Stimulated activated naive CD8-positive, alpha-beta T cell treated with anti-CD3 and anti-CD28 coated beads, Interleukin-15, amount 100 ng/mL, for 72 hours (primary cell): ENCODE data around the gene CDIPT.

ENCODE experiments used
- ATAC-seq: fragments of 150-1000 bp; cut with Tn5 transposase; 2 replicates; pipeline ENCODE4 v1.10.0; 2021; ENCODE audit warnings: mild to moderate bottlenecking, moderate library complexity
- DNase-seq, 2 donors: peaks; one replicate each; pipeline ENCODE4 v3.0.0; 2021 to 2022
- H3K27ac Mint-ChIP-seq, 2 donors: one replicate each; pipeline ENCODE4 v1.8.0; 2022; ENCODE audit warnings: mild to moderate bottlenecking in 2 of 2, mixed read lengths in 2 of 2, moderate library complexity in 2 of 2
- H3K27me3 Mint-ChIP-seq: one replicate; pipeline ENCODE4 v1.8.0; 2022; ENCODE audit warnings: mixed read lengths
- H3K4me1 Mint-ChIP-seq: one replicate; pipeline ENCODE4 v1.8.0; 2022; ENCODE audit warnings: mild to moderate bottlenecking, mixed read lengths
- H3K4me3 Mint-ChIP-seq, 2 donors: one replicate each; pipeline ENCODE4 v1.8.0; 2022; ENCODE audit warnings: mild to moderate bottlenecking in 2 of 2, mixed read lengths in 2 of 2, moderate library complexity in 1 of 2
- H3K9me3 Mint-ChIP-seq, 2 donors: one replicate each; pipeline ENCODE4 v1.8.0; 2022; ENCODE audit warnings: mixed read lengths in 2 of 2

Gene CDIPT

DNA sequence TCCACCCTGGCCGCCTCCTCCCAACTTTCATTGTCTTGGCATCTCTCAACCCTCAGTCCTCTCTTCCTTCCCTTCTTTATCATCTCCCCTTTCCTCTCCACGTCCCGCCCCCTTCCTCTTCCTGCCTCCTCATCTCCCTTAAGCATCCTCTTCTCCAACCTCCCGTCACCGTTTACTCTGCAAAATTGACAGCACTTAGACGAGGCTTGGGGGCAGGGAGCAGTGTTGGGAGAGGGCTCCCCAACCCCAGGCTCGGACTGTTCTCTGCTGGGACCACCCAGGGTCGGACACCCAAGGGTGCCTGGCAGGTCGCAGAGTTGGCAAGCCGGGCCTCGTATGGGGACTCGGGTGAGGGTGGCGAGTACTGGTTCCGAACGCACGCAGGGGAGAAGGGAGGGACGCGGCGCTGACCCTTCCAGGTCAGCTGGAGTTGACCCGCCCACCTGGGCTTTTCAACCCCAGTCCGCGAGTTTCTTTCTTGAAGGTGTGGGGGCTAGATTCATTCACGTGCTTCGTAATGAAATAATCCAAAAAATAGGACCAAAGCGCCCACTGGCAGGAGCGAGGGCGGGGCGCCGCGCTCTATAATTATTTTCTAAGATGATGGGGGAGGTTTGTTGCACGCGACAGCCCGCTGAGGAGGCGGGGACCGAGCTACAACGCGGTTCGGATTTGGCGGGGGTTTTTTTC is 47.8 kb downstream of the CDIPT start:
- peak overlapping the region; percentile 94 to 98 for H3K27ac Mint-ChIP-seq
- ATAC-seq (no peak), DNase-seq (no peak)
- H3K4me3 Mint-ChIP-seq, result peak overlapping the region; percentile 92
- peaks cover 13% of the 10 kb centered on the region for H3K27me3 Mint-ChIP-seq
- H3K9me3 Mint-ChIP-seq, result no peaks in the 10 kb centered on the region
- peaks cover 88% of the 10 kb centered on the region for H3K4me1 Mint-ChIP-seq

- DNase-seq (no peak), ATAC-seq (no peak)
- H3K4me1 Mint-ChIP-seq, result peaks cover 88% of the 10 kb centered on the region
- peaks cover 13% of the 10 kb centered on the region for H3K27me3 Mint-ChIP-seq
- no peaks in the 10 kb centered on the region for H3K9me3 Mint-ChIP-seq
- H3K4me3 Mint-ChIP-seq, result peak overlapping the region; percentile 92
- peak overlapping the region in 1 of 2 donors; percentile 65 for H3K27ac Mint-ChIP-seq
Observed at GRCh38 chr16:29814592-29814991, 48.4 kb downstream of the CDIPT start.

DNA sequence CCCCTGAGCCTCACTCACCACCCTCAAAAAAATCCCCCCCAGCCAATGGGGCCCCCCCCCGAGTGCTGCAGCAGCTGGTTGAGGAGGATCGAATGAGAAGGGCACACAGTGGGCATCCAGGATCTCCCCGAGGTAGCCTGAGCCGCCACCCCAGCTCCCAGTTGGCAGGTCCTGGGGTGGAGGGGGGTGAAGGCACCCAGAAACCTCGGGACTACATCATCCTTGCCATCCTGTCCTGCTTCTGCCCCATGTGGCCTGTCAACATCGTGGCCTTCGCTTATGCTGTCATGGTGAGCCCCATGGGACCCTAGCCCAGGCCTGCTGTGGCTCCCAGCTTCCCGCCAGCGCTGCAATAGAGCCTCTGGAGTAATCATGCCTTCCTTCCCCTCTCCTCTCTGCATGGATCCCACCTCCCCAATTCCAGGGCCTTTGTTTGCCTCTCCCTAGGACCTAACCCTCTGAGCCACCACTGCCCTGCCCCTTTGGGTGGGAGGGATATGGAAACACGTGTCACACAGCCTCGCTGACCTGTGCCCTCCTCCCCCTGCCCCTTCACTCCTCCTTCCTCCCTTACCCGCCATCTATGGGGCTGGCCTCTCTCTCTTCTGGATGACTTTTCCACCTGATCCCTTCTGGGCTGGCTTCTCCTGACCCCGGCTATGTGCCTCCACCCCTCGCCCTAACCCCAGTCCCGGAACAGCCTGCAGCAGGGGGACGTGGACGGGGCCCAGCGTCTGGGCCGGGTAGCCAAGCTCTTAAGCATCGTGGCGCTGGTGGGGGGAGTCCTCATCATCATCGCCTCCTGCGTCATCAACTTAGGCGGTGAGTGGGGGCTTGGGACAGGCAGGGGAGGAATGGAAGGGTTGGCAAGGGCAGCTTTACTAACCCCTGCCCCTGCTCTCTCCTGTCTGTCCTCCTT is 49.1 kb downstream of the CDIPT start:
- Mint-ChIP-seq H3K27ac (no peak overlapping the region), H3K4me3 (peak overlapping the region in 1 of 2 donors; percentile 11), H3K9me3 (no peaks in the 10 kb centered on the region), H3K27me3 (peaks cover 13% of the 10 kb centered on the region), H3K4me1 (peaks cover 86% of the 10 kb centered on the region)
- DNase-seq (no peak), ATAC-seq (no peak)

- DNase-seq (no peak), ATAC-seq (no peak)
- no peaks in the 10 kb centered on the region for H3K9me3 Mint-ChIP-seq
- H3K4me1 Mint-ChIP-seq, result peaks cover 86% of the 10 kb centered on the region
- H3K27ac Mint-ChIP-seq, result no peak overlapping the region
- peaks cover 13% of the 10 kb centered on the region for H3K27me3 Mint-ChIP-seq
- peak overlapping the region; percentile 88 to 89 for H3K4me3 Mint-ChIP-seq
Observed at GRCh38 chr16:29812754-29813643, 50.0 kb downstream of the CDIPT start.

GRCh38 chr16:29811896-29812665 is 50.9 kb downstream of the CDIPT start, which contains the start of gene PRRT2:
PRRT2 (plus strand) TSS chr16:29812193; CDS start chr16:29813055, 862 bp downstream.
- Mint-ChIP-seq H3K27ac (peak within 1 kb of the TSS; percentile 13 to 91), H3K4me3 (peak within 1 kb of the TSS; percentile 88 to 89), H3K4me1 (peaks cover 79% of the 10 kb centered on the region), H3K27me3 (peaks cover 13% of the 10 kb centered on the region), H3K9me3 (no peaks in the 10 kb centered on the region)
- DNase-seq, result peak; percentile 45 to 46
- no peak for ATAC-seq

GRCh38 chr16:29811170-29811895 is 51.7 kb downstream of the CDIPT start:
- no peaks in the 10 kb centered on the region for H3K9me3 Mint-ChIP-seq
- ATAC-seq (peak; percentile 50), DNase-seq (peak; percentile 71 to 80)
- H3K4me3 Mint-ChIP-seq, result peak overlapping the region; percentile 88 to 89
- H3K27ac Mint-ChIP-seq, result peak overlapping the region; percentile 13 to 91
- H3K27me3 Mint-ChIP-seq, result peaks cover 13% of the 10 kb centered on the region
- peaks cover 74% of the 10 kb centered on the region for H3K4me1 Mint-ChIP-seq

DNA sequence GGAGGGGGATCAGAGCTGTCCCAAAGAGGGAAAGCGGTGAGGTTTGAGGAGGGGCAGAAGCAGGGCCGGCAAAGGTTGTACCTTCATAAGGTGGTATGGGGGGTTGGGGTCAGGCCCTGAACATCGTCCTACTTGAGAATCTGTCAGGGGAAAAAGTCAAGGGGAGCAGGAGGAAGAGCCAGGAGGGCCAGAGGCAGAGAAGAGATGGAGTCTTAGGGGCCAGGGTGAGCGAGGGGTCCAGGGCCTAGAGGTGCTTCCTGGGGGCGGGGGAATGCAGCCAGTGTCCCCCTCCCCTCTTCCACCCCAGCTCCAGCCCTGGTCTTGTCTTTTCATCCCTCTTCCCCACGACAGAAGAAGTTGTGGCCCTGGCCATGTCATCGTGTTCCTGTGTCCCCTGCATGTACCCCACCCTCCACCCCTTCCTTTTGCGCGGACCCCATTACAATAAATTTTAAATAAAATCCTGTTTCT is 52.3 kb downstream of the CDIPT start:
- ATAC-seq, result no peak
- Mint-ChIP-seq H3K27me3 (peaks cover 13% of the 10 kb centered on the region), H3K27ac (peak overlapping the region; percentile 60 to 85), H3K4me3 (peak overlapping the region; percentile 88 to 89), H3K4me1 (peaks cover 74% of the 10 kb centered on the region), H3K9me3 (no peaks in the 10 kb centered on the region)
- no peak for DNase-seq

GRCh38 chr16:29809850-29810698 is 53.0 kb downstream of the CDIPT start:
- peak; percentile 59 to 62 for DNase-seq
- Mint-ChIP-seq H3K4me1 (peaks cover 74% of the 10 kb centered on the region), H3K27me3 (peaks cover 13% of the 10 kb centered on the region)

DNA sequence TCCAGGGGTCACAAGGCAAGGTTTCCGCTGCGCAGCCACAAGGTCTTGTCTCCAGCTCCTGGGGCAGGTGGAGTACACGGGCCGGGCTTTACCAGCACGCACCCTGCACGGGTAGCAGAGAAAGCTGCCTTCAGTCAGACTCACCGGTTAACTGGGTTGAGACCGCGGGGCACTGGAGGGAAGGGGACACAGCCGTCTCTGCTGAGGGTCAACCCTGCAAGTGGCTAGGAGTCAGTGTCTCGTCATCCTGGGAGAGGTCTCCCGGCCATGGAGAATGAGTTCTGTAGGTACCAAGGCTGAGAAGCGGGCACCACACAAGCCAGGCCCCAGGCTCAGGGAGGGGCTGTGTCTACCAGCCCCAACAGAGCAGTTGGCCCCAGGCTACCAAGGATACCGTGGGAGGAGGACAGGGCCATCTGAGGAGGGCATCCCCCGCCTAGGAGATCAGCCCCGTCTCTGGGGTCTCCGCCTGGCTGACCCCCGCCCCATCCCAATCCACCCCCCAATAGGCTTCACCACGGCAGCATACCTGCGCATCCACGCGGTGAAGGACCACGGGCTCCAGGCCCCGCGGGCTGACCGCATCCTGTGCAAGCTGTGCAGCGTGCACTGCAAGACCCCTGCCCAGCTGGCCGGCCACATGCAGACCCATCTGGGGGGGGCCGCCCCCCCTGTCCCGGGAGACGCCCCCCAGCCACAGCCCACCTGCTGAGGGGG is 53.8 kb downstream of the CDIPT start:
- no peak for DNase-seq
- peaks cover 73% of the 10 kb centered on the region for H3K4me1 Mint-ChIP-seq
- peak overlapping the region in 1 of 2 donors; percentile 91 for H3K27ac Mint-ChIP-seq
- H3K9me3 Mint-ChIP-seq, result no peaks in the 10 kb centered on the region
- peaks cover 13% of the 10 kb centered on the region for H3K27me3 Mint-ChIP-seq
- H3K4me3 Mint-ChIP-seq, result peak overlapping the region; percentile 88 to 89
- ATAC-seq, result no peak

More at GRCh38 chr16:29809850-29810698, 53.0 kb downstream of the CDIPT start:
- H3K9me3 Mint-ChIP-seq, result no peaks in the 10 kb centered on the region
- H3K27ac Mint-ChIP-seq, result peak overlapping the region in 1 of 2 donors; percentile 68
- no peak for ATAC-seq
- H3K4me3 Mint-ChIP-seq, result peak overlapping the region; percentile 88 to 89
